GM12801 (cell line): ENCODE results near the gene RIPK1.

Experiments
- TF ChIP-seq, protein P1 (sequence below): IDR thresholded peaks from one replicate; pipeline ENCODE4 v1.5.1; 2011; ENCODE audit warnings: control low read depth; ENCODE audit not compliant: insufficient read length; ENCODE audit errors: extremely low read depth

Gene RIPK1

DNA sequence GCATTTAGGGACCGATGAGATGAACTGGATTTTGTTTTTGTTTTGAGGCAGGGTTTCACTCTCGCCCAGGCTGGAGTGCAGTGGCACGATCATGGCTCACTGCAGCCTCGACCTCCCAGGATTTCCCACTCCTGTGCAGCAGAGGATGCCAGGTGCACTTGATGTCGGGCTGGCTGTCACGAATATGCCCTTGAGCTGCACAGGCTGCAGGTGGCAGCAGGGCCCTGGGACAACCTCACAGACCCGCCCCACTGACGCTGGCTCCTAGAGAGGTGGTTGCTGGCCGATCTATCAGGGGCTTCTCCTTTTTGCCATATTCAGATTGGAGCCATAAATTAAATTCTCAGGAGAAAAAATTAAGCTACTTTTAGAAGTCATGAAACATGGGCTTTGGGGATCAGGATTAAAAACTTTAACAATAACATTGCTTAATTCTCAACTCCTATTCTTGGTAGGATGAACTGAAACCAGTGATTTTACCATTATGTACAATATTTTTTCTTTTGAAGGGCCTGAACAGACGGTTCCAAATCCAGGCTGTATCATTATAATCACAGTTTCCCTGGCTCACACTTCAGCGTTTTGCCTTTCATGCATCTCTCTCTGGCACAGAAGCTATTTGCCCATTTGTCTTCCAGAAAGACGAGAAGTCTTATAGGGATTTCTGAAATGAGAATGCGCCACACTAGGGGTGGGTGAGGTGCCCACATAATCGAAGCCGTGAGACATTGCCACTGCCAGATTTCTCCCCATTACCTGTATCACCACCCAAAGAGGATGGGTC lies 36.2 kb upstream of the RIPK1 start:
- TF ChIP-seq, protein P1, sequence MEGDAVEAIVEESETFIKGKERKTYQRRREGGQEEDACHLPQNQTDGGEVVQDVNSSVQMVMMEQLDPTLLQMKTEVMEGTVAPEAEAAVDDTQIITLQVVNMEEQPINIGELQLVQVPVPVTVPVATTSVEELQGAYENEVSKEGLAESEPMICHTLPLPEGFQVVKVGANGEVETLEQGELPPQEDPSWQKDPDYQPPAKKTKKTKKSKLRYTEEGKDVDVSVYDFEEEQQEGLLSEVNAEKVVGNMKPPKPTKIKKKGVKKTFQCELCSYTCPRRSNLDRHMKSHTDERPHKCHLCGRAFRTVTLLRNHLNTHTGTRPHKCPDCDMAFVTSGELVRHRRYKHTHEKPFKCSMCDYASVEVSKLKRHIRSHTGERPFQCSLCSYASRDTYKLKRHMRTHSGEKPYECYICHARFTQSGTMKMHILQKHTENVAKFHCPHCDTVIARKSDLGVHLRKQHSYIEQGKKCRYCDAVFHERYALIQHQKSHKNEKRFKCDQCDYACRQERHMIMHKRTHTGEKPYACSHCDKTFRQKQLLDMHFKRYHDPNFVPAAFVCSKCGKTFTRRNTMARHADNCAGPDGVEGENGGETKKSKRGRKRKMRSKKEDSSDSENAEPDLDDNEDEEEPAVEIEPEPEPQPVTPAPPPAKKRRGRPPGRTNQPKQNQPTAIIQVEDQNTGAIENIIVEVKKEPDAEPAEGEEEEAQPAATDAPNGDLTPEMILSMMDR, result no peak

DNA sequence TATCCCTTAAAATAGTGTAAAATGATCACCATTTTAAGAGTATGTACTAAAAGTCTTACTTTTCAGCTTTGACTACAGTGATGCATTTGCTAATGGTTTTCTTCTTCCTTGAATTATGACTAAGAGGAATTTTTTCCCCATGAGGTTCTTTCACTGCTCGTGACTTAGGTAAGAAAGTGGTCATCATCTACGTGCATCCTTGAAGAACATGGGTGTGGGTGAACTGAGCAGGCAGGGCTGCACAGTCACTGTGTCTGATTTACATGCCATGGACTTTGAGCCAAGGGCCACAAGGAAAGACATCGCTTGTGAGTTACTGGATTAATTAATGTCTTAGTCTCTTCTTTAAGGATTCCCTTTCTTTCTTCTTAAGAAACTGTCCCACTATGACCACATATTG lies 35.3 kb upstream of the RIPK1 start:
- TF ChIP-seq, protein P1, result no peak

DNA sequence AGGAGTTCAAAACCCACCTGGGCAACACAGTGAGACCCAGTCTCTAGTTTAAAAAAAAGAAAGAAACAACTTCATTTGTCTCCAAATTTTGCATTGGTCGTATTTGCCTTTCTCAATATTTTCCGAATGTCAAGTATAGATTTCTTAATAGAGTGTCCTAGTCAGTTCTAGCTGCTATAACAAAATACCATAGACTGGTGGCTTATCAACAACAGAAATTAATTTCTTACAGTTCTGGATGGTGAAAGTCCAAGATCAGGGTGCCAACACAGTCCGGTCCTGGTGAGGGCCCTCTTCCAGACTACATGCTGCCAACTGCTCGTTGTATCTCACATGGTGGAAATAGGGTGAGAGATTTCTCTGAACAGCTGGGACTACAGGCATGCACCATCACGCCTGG lies 34.6 kb upstream of the RIPK1 start:
- TF ChIP-seq, protein P1, result no peak

DNA sequence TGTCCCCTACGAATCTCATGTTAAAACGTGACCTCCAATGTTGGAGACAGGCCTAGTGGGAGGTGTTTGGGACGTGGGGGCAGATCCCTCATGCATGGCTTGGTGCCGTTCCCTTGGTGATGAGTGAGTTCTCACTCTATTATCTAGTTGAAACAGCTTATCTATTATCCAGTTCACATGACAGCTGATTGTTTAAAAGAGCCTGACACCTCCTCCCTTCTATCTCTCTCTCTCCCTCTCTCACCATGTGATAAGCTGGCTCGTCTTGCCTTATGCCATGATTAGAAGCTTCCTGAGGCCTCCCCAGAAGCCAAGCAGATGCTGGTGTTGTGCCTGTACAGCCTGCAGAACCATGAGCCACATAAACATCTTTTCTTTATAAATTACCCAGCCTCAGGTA lies 32.9 kb upstream of the RIPK1 start:
- TF ChIP-seq, protein P1, result no peak

DNA sequence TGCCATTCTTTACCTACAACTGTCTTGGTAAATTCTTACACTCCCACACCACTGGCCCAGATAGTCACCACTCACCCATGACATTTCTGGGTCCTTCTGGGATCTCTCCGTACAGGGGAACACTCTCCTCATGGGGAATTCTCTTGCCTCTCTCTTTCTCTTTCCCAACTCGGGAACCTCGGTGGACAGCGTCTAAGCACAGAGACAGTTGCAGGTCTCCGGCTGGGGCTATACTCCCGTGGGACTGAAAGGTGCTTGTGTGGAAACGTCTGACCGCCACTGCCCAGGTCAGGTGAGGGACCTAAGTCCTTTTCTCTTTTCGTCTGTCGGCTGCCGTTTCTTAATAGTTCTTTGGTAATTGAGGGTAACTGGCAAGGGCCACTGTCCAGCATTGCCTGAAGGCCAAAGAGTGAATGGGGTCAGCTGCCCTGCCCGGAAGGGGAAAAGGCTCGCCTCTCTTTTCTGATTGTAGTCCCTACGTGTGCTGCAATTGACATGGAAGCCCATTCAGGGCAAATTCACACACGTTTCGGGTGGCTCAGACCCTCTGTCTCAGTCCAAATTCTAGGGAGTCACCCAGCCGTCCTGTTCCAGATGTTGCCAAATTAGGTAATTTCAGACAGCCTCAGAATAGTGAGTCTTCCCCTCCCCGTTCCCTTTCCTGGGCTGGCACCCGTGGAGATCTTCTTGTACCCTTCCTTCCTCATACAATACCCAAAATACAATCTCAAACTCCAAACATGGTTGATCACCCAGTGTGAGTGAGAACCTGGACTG lies 31.2 kb upstream of the RIPK1 start:
- TF ChIP-seq, protein P1, result no peak

DNA sequence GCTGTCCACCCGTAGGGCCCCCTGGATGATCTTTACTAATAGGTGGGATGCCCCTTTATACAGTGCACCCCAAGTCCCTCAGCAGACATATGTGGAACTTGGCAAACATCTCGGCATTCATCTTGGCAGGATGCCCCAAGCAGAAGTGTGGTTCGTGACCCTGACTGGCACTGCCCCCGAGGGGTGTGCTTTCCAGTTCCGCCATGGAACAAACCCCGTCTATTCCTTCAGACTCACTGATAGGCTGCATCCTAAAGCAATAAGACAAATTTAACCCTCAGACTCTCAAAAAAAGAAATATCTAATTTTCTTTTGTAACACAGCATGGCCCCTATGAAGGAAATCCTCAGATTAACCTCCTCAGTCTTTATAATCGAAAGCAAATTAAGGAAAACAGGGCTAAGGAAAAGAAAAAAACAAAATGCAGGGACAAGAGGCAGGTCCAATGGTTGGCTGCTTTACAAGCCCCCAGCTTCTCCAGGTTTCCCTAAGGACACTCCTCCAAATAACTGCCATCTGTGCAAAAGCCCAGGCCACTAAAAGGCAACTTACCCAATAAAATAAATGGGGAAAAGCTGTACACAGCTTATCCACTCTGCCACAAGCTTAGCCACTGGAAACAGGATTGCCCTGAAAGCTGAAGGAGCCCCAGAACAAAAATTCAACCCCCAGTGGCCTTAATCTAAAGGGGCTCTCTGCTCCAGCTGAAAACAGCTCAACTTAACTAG lies 30.5 kb upstream of the RIPK1 start:
- TF ChIP-seq, protein P1, result no peak

DNA sequence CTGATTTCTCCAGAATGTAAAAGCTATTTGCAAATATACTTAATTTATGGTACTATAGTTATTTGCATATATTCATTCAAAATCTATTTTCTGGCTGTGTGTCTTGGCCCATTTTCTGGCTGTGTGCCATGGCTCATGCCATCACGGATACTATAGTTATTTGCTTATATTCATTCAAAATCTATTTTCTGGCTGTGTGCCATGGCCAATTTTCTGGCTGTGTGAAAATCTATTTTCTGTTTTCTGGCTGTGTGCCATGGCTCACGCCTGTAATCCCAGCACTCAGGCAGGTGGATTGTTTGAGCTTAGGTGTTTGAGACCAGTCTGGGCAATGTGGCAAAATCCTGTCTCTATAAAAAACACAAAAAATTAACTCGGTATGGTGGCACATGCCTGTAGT lies 28.9 kb upstream of the RIPK1 start:
- TF ChIP-seq, protein P1, result no peak
